GM18870 (cell line): ENCODE results near the gene E2F2.

ENCODE experiments used
- ATAC-seq: cut with Tn5 transposase; IDR thresholded peaks from one replicate; pipeline ENCODE4 v1.9.1; 2021; ENCODE audit warnings: moderate library complexity; ENCODE audit not compliant: unreplicated experiment

Gene E2F2

GRCh38 chr1:23530747-23531561 lies at the start of gene E2F2:
E2F2 (minus strand) TSS chr1:23531233; CDS start chr1:23530793, 440 bp downstream.
- no peak for ATAC-seq

- ATAC-seq: no peak
Observed at GRCh38 chr1:23578997-23579363, 47.9 kb upstream of the E2F2 start.

- ATAC-seq: no peak
Observed at GRCh38 chr1:23578311-23578996, 47.4 kb upstream of the E2F2 start.

GRCh38 chr1:23577056-23578004 lies 46.3 kb upstream of the E2F2 start:
- ATAC-seq: peak; percentile 72

- no peak for ATAC-seq
Observed at GRCh38 chr1:23576338-23577055, 45.5 kb upstream of the E2F2 start.

GRCh38 chr1:23575226-23575810 lies 44.3 kb upstream of the E2F2 start:
- no peak for ATAC-seq

GRCh38 chr1:23574265-23574754 lies 43.3 kb upstream of the E2F2 start:
- no peak for ATAC-seq

- ATAC-seq: no peak
Observed at GRCh38 chr1:23573574-23574182, 42.6 kb upstream of the E2F2 start.

GRCh38 chr1:23571465-23571864 lies 40.4 kb upstream of the E2F2 start:
- ATAC-seq: no peak

GRCh38 chr1:23570001-23570691 lies 39.1 kb upstream of the E2F2 start:
- no peak for ATAC-seq

GRCh38 chr1:23568608-23569383 lies 37.8 kb upstream of the E2F2 start:
- ATAC-seq: no peak

- ATAC-seq: no peak
Observed at GRCh38 chr1:23567996-23568607, 37.1 kb upstream of the E2F2 start.

- ATAC-seq: no peak
Observed at GRCh38 chr1:23567629-23567995, 36.6 kb upstream of the E2F2 start.

- ATAC-seq: no peak
Observed at GRCh38 chr1:23566304-23566703, 35.3 kb upstream of the E2F2 start.

GRCh38 chr1:23565776-23566175 lies 34.7 kb upstream of the E2F2 start:
- ATAC-seq: no peak

- ATAC-seq: no peak
Observed at GRCh38 chr1:23564529-23565122, 33.6 kb upstream of the E2F2 start.

- ATAC-seq: no peak
Observed at GRCh38 chr1:23563755-23564374, 32.8 kb upstream of the E2F2 start.
